Activated gamma-delta T cell treated with anti-CD3 and anti-CD28 coated beads, Interleukin-2, amount 50 U/mL, for 16 hours (primary cell): ENCODE measurements around the gene TSC22D3.

Experiments
- DNase-seq: peaks from one replicate; pipeline ENCODE4 v3.0.0-alpha.2; 2020; ENCODE audit warnings: low read depth

TSC22D3 gene

GRCh38 chrX:107760304-107761077 lies 15.1 kb downstream of the TSC22D3 start:
- DNase-seq, result no peak

GRCh38 chrX:107758231-107758766 lies 17.3 kb downstream of the TSC22D3 start:
- no peak for DNase-seq

GRCh38 chrX:107755721-107756120 lies 19.9 kb downstream of the TSC22D3 start:
- DNase-seq, result no peak

GRCh38 chrX:107753187-107753586 lies 22.4 kb downstream of the TSC22D3 start:
- DNase-seq, result no peak

- no peak for DNase-seq
These were observed 22.9 kb downstream of the TSC22D3 start for GRCh38 chrX:107752714-107753113.

GRCh38 chrX:107752043-107752442 lies 23.5 kb downstream of the TSC22D3 start:
- no peak for DNase-seq

GRCh38 chrX:107750861-107751445 lies 24.6 kb downstream of the TSC22D3 start:
- DNase-seq, result no peak

GRCh38 chrX:107750263-107750662 lies 25.3 kb downstream of the TSC22D3 start:
- no peak for DNase-seq

- no peak for DNase-seq
These were observed 27.1 kb downstream of the TSC22D3 start for GRCh38 chrX:107748506-107748905.

- DNase-seq, result no peak
These were observed 27.9 kb downstream of the TSC22D3 start for GRCh38 chrX:107747596-107748161.

GRCh38 chrX:107744868-107745267 lies 30.7 kb downstream of the TSC22D3 start:
- DNase-seq, result no peak

- DNase-seq, result no peak
These were observed 31.6 kb downstream of the TSC22D3 start for GRCh38 chrX:107743995-107744394.

- DNase-seq, result no peak
These were observed 32.8 kb downstream of the TSC22D3 start for GRCh38 chrX:107742700-107743191.

- no peak for DNase-seq
These were observed 34.2 kb downstream of the TSC22D3 start for GRCh38 chrX:107741404-107741790.

- no peak for DNase-seq
These were observed 36.0 kb downstream of the TSC22D3 start for GRCh38 chrX:107739541-107739940.

- no peak for DNase-seq
These were observed 36.8 kb downstream of the TSC22D3 start for GRCh38 chrX:107738768-107739167.

- no peak for DNase-seq
These were observed 37.3 kb downstream of the TSC22D3 start for GRCh38 chrX:107738272-107738671.

GRCh38 chrX:107736781-107737531 lies 38.6 kb downstream of the TSC22D3 start:
- DNase-seq, result no peak

- DNase-seq, result no peak
These were observed 40.9 kb downstream of the TSC22D3 start for GRCh38 chrX:107734646-107735045.

- no peak for DNase-seq
These were observed 41.9 kb downstream of the TSC22D3 start for GRCh38 chrX:107733686-107734085.

- no peak for DNase-seq
These were observed 43.6 kb downstream of the TSC22D3 start for GRCh38 chrX:107731831-107732502.
